Kidney (tissue), 14 donors: Measurements from ENCODE around the gene EDAR. TPM values are rescaled to one million over a fixed set of nuclear protein-coding genes. Genes with fewer than 3 reads are reported as not detected.

Experiments used
- DNase-seq, 5 donors: peaks; one replicate each; pipeline ENCODE4 v3.0.0-alpha.2; 2013 to 2020
- FAIRE-seq: peaks from 2 replicates; lab custom pipeline; 2012; peaks lifted over from hg19 to GRCh38; lab: Jason Lieb, UNC
- H3K27ac ChIP-seq, 2 donors: one replicate each; pipeline ENCODE4 v1.7.0; 2013; ENCODE audit warnings: low read depth in 2 of 2, low read length in 2 of 2, inconsistent platforms in 1 of 2
- H3K27me3 ChIP-seq: one replicate; pipeline ENCODE4 v1.7.1; 2013; ENCODE audit warnings: low read length, inconsistent platforms; ENCODE audit not compliant: control insufficient read depth, insufficient read depth
- H3K36me3 ChIP-seq, 3 donors: one replicate each; pipeline versions ENCODE4 v1.7.0 to v1.7.1; 2013; ENCODE audit warnings: low read length in 3 of 3, control low read depth in 1 of 3, inconsistent platforms in 1 of 3; ENCODE audit not compliant: insufficient read depth in 3 of 3, control insufficient read depth in 2 of 3
- H3K4me1 ChIP-seq, 3 donors: one replicate each; pipeline versions ENCODE4 v1.7.0 to v1.7.1; 2013; ENCODE audit warnings: low read length in 3 of 3, inconsistent platforms in 1 of 3, low read depth in 1 of 3; ENCODE audit not compliant: control insufficient read depth in 2 of 3, insufficient read depth in 2 of 3
- H3K4me3 ChIP-seq, 3 donors: one replicate each; pipeline versions ENCODE4 v1.7.0 to v1.8.1; 2013; ENCODE audit warnings: low read length in 3 of 3, control low read depth in 1 of 3, inconsistent platforms in 1 of 3
- H3K9ac ChIP-seq, 3 donors: one replicate each; pipeline versions ENCODE4 v1.7.0 to v1.7.1; 2013; ENCODE audit warnings: low read length in 3 of 3, control low read depth in 1 of 3, inconsistent platforms in 1 of 3
- H3K9me3 ChIP-seq, 3 donors: one replicate each; pipeline versions ENCODE4 v1.7.0 to v1.7.1; 2013; ENCODE audit warnings: low read length in 3 of 3, control low read depth in 1 of 3, inconsistent platforms in 1 of 3; ENCODE audit not compliant: control insufficient read depth in 2 of 3, insufficient read depth in 1 of 3
- CTCF ChIP-seq: IDR thresholded peaks from 3 replicates; pipeline ENCODE4 v1.5.1; 2012; ENCODE audit warnings: mild to moderate bottlenecking, moderate library complexity, borderline replicate concordance; ENCODE audit not compliant: insufficient read depth; ENCODE audit errors: extremely low read depth
- intact Hi-C: fragments of 100-400 bp; cut with DNase I; formaldehyde crosslinking; loops from one replicate; pipeline ENCODE4 v1.11.1; 2022
- polyA plus RNA-seq: library from polyadenylated mRNA; stranded (reverse); fragments of 350-450 nt; fragmentation: Illumina TruSeq; extraction: RNeasy Lipid Tissue Mini Kit (QIAGEN cat#74804); gene quantifications from one replicate; pipeline ENCODE4 v1.2.3, GENCODE V29; 2014; ENCODE audit warnings: low read depth, low replicate concordance; ENCODE audit not compliant: insufficient read depth
- total RNA-seq: library from RNA; stranded (reverse); fragmentation: NEBNext Ultra II Directional; extraction: Animal tissue kit (Norgen Biotek cat#: 25700); gene quantifications from one replicate; pipeline ENCODE4 v1.2.1, GENCODE V29; 2021
- donor health status: control.
- donor health status: control.
- donor health status: control.
- donor health status: control.
- donor health status: control.
- donor health status: DM: yes; HTN: yes; CAD: no.
- donor health status: Normal renal cell carcinoma (clear cell type).

EDAR gene
- total and polyA plus RNA-seq, 2 donors from 2014 or later, result 0.17 to 3.1 TPM

DNA sequence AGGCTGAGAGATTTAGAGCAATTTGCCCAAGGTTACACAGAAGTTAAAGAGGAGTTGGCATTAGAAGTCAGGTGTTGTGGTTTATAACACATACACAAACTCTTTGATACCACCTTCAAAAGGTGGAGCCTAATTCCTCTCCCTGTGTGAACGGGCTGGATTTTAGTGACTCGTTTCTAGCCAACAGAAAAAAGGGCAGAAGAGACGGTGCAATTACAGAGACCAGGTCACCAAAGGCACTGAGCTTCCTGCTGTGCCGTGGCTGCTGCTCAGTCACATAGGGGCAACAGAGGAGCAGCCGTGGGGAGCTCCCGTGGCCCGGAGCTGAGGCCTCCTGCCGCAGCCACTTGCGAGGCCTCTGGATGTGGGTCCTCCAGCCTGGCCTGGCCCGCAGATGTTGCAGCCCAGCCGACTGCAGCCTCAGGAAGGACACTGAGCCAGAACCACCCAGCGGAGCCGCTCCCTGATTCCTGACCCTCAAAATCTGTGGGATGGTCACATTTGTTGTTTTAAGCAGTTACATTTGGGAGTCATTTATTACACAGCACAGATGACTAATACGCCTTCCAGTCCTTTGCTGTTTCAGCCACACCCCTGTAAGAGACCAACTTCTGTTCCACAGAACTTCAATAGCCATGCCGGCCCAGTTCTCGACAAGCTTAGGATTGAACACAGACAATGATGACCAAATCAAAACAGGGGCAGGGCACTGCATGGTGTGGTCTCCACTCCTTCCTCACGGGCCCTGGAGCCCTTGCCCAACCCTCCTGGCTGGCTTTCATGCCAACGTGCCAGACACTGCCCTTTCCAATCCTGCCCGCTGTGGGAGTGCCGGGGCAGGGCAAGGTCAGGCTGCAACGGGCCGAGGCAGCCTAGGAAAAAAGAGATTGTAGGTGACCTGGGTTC lies 17.1 kb downstream of the EDAR start:
- DNase-seq (peak in 1 of 5 donors; percentile 85), FAIRE-seq (no peak)
- H3K27me3 ChIP-seq, result no peaks in the 10 kb centered on the region
- intact Hi-C loops, result no loop called here
- H3K4me1 ChIP-seq, result peaks cover 0 to 4% (median 0%) of the 10 kb centered on the region in 3 donors
- H3K27ac ChIP-seq, result no peak overlapping the region
- no peak overlapping the region for H3K4me3 ChIP-seq
- no peak overlapping the region for H3K9ac ChIP-seq
- TF ChIP-seq CTCF, result no peak
- H3K9me3 ChIP-seq, result no peaks in the 10 kb centered on the region
- H3K36me3 ChIP-seq, result no peaks in the 10 kb centered on the region

- no peak overlapping the region for H3K27ac ChIP-seq
- no peaks in the 10 kb centered on the region for H3K27me3 ChIP-seq
- no peak for TF ChIP-seq CTCF
- no peak overlapping the region for H3K9ac ChIP-seq
- DNase-seq, result no peak
- FAIRE-seq, result no peak
- no peak overlapping the region for H3K4me3 ChIP-seq
- peaks cover 0 to 4% (median 0%) of the 10 kb centered on the region in 3 donors for H3K4me1 ChIP-seq
- no peaks in the 10 kb centered on the region for H3K36me3 ChIP-seq
- intact Hi-C loops, result no loop called here
- no peaks in the 10 kb centered on the region for H3K9me3 ChIP-seq
These were observed 18.7 kb downstream of the EDAR start for GRCh38 chr2:108970369-108970768.

DNA sequence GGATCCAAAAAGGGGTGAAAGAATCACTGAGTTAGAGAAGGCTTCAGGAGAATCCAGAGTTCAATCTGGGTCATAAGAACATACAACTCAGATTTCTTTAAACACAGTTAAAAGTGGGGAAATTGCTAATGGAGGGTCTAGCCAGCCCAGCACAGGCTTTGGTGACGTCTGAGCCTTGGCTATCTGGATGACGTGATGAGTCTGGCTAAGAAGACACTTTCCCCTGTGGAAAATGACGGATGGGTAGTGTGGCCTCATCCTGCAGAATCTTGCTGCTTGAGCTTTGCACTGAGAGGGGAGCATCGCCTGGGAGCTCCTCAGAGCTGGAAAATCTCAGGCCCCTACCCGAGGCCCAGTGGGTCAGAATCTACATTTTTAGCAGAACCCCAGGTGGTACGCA lies 19.2 kb downstream of the EDAR start:
- Histone ChIP-seq H3K36me3 (no peaks in the 10 kb centered on the region), H3K27me3 (no peaks in the 10 kb centered on the region), H3K4me1 (peaks cover 0 to 4% (median 0%) of the 10 kb centered on the region in 3 donors), H3K9ac (no peak overlapping the region), H3K9me3 (no peaks in the 10 kb centered on the region), H3K4me3 (no peak overlapping the region), H3K27ac (no peak overlapping the region)
- no peak for TF ChIP-seq CTCF
- FAIRE-seq, result no peak
- intact Hi-C loops, result no loop called here
- DNase-seq, result no peak
